Neural crest cell (in vitro differentiated cells): ENCODE data around the gene ATP11A. TPM values are rescaled to one million over a fixed set of nuclear protein-coding genes. Genes with fewer than 3 reads are reported as not detected.

ENCODE experiments used
- DNase-seq: peaks from one replicate; pipeline ENCODE4 v3.0.0; 2021; ENCODE audit warnings: low read depth, mixed read lengths, low spot score
- H3K27ac Mint-ChIP-seq: one replicate; pipeline ENCODE4 v1.8.0; 2021; ENCODE audit warnings: mild to moderate bottlenecking, mixed read lengths; ENCODE audit not compliant: unreplicated experiment
- H3K27me3 Mint-ChIP-seq: 2 replicates; pipeline ENCODE4 v1.8.0; 2021; ENCODE audit warnings: low read depth, mild to moderate bottlenecking, mixed read lengths
- H3K36me3 Mint-ChIP-seq: 2 replicates; pipeline ENCODE4 v1.8.0; 2021; ENCODE audit warnings: low read depth, mild to moderate bottlenecking, mixed read lengths
- H3K4me1 Mint-ChIP-seq: 2 replicates; pipeline ENCODE4 v1.8.0; 2021; ENCODE audit warnings: mixed read lengths
- H3K4me3 Mint-ChIP-seq: one replicate; pipeline ENCODE4 v1.8.0; 2021; ENCODE audit warnings: mild to moderate bottlenecking, mixed read lengths
- H3K9me3 Mint-ChIP-seq: 2 replicates; pipeline ENCODE4 v1.8.0; 2021; ENCODE audit warnings: mixed read lengths
- total RNA-seq: library from RNA; stranded (reverse); gene quantifications from 2 replicates; pipeline ENCODE4 v1.2.1, GENCODE V29; 2021
- TF ChIP-seq, protein P1 (sequence below): fragments of 200-600 bp; sonication (generic); conservative IDR thresholded peaks from 2 replicates; pipeline ENCODE4 v1.5.0; 2021; ENCODE audit warnings: antibody characterized with exemption, mild to moderate bottlenecking

ATP11A gene
- total RNA-seq, 1 donor from 2014 or later = 97.4 TPM

DNA sequence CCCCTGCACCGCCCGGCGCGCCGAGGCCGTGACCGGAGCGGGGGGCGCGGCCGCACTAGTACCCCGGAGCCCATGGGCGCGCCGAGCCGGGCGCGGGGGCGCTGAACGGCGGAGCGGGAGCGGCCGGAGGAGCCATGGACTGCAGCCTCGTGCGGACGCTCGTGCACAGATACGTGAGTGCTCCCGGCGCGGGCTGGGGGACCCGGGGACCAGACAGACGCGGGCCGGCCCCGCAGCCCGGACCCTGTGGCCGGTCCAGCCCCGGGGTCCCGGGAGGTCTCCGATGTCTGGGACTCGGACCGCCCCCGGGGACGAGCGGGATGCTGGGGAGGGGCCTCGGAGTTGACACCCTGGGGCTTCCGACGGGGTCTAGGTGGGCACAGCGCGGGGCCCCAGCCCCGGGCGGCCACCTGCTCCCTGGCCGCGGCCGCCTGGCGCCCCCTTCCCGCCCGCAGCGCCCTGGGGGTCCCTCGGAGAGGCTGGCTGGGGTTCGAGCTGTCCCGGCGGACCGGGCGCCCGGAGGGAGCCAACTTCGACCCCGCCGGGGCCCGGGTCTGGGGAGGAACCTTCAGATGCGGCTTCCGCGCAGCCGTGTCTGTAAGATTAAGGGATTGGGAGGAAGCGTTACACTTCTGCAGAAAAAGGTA, 568 bp downstream of the ATP11A start:
- peaks cover 57% of the 10 kb centered on the region for H3K4me1 Mint-ChIP-seq
- no peaks in the 10 kb centered on the region for H3K36me3 Mint-ChIP-seq
- peak overlapping the region; percentile 93 for H3K4me3 Mint-ChIP-seq
- H3K27me3 Mint-ChIP-seq = no peaks in the 10 kb centered on the region
- peak overlapping the region; percentile 82 for H3K27ac Mint-ChIP-seq
- peak; percentile 41 for DNase-seq
- TF ChIP-seq, protein P1, sequence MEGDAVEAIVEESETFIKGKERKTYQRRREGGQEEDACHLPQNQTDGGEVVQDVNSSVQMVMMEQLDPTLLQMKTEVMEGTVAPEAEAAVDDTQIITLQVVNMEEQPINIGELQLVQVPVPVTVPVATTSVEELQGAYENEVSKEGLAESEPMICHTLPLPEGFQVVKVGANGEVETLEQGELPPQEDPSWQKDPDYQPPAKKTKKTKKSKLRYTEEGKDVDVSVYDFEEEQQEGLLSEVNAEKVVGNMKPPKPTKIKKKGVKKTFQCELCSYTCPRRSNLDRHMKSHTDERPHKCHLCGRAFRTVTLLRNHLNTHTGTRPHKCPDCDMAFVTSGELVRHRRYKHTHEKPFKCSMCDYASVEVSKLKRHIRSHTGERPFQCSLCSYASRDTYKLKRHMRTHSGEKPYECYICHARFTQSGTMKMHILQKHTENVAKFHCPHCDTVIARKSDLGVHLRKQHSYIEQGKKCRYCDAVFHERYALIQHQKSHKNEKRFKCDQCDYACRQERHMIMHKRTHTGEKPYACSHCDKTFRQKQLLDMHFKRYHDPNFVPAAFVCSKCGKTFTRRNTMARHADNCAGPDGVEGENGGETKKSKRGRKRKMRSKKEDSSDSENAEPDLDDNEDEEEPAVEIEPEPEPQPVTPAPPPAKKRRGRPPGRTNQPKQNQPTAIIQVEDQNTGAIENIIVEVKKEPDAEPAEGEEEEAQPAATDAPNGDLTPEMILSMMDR = no peak
- H3K9me3 Mint-ChIP-seq = no peaks in the 10 kb centered on the region

DNA sequence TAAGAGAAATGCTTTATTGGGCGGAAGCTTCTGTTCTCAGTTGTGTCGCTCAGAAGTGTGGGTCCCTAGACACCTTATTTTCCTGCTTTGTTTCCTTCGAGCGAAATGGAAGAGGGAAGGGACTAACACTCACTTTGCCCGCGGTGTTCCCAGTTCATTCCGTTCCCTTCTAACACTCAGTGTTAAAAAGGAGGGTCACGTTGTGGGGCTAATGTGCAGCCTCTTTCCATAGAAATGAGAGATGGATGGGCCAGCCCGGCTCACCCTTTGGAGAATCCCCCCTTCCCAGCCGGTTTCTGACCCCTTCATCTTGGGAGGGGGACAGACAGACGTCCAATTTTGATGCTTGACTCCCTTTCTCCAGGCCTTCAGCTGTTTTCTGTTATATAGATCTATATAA, 2.3 kb downstream of the ATP11A start:
- TF ChIP-seq, protein P1 = no peak
- Mint-ChIP-seq H3K9me3 (no peaks in the 10 kb centered on the region), H3K4me3 (peak overlapping the region; percentile 93), H3K36me3 (no peaks in the 10 kb centered on the region), H3K4me1 (peaks cover 57% of the 10 kb centered on the region), H3K27me3 (no peaks in the 10 kb centered on the region), H3K27ac (peak overlapping the region; percentile 2)
- DNase-seq = no peak

DNA sequence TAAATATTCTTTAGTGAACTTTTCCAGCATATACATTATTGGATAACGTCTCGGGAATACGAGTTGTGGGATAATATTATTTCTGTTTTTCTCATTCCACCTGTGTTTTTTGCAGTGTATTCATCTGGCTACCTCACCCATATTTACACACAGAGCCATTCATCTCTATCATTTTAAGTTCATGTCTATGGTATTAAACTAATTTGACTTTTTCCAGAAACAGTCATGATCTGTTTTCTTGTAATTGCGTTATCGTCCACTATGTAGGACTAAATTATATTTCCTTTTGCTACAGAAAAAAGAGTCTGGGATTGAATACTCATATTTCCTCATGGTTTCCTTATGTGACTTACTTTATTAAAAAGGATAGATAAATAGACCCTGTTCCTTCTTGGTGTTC, 2.7 kb downstream of the ATP11A start:
- H3K4me1 Mint-ChIP-seq = peaks cover 57% of the 10 kb centered on the region
- TF ChIP-seq, protein P1 = no peak

DNA sequence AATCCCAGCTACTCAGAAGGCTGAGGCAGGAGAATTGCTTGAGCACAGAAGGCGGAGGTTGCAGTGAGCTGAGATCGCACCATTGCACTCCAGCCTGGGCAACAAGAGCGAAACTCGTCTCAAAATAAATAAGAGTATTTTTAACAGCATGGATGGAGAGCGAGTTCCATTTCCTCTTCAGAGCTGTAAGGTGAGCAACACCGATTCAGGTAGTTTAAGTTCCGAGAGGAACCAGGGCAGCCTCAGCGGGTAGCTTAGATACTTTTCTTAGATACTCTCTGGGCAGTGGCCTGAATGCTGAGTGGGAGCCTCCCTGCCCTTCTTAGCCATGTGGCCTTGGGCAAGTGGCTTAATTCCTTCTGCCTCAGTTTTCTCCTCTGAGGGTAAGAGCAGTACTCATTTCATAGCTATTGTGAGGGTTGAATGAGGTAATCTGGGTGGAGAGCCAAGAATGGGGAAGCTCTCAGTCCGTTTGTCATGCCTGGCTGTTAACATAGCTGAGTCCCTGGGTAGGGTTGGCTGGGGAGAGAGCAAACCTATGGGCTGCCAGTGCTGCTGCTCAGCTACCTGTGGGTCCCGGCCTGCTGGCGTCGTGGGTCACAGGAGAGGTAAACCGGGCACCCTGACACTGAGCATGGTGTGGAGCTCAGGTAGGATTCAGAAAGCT, 4.1 kb downstream of the ATP11A start:
- Mint-ChIP-seq H3K4me3 (peak overlapping the region; percentile 3), H3K36me3 (no peaks in the 10 kb centered on the region), H3K9me3 (no peaks in the 10 kb centered on the region), H3K27me3 (no peaks in the 10 kb centered on the region), H3K4me1 (peaks cover 45% of the 10 kb centered on the region), H3K27ac (peak overlapping the region; percentile 86)
- DNase-seq = no peak
- TF ChIP-seq, protein P1 = no peak

More for the DNA sequence above, 2.7 kb downstream of the ATP11A start:
- Mint-ChIP-seq H3K9me3 (no peaks in the 10 kb centered on the region), H3K27ac (peak overlapping the region; percentile 15), H3K4me3 (peak overlapping the region; percentile 93), H3K27me3 (no peaks in the 10 kb centered on the region), H3K36me3 (no peaks in the 10 kb centered on the region)
- DNase-seq = no peak

DNA sequence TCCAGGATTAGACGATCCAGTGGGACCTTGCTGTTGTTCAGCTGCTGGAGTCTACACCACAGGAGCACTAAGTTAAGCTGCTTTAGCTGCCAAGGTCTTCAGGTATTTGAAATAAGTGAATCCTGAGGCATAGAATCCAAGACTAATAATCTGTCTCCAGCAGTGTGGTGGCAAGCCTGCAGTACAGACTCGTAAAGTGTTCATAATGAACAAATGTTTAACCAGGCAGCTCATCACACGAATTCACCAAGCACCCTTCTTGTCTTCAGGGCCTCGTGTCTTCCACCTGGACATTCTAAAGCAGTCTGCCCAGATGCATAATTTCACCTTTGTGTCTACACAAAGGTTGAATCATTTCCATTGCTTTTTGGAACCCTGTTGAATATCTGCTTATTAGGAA, 5.3 kb downstream of the ATP11A start:
- Mint-ChIP-seq H3K4me3 (peak overlapping the region; percentile 18), H3K36me3 (peaks cover 2% of the 10 kb centered on the region), H3K9me3 (no peaks in the 10 kb centered on the region), H3K27me3 (no peaks in the 10 kb centered on the region), H3K27ac (no peak overlapping the region), H3K4me1 (peaks cover 52% of the 10 kb centered on the region)
- DNase-seq = no peak
- TF ChIP-seq, protein P1 = no peak
